Tongue (tissue), 2 donors: ENCODE measurements around the gene LHFPL6. TPM values are rescaled to one million over a fixed set of nuclear protein-coding genes. Genes with fewer than 3 reads are reported as not detected.

ENCODE experiments used
- DNase-seq: peaks from one replicate; pipeline ENCODE4 v3.0.0-alpha.2; 2015
- total RNA-seq: library from RNA; depleted of rRNA; stranded (reverse); fragments of >200 nt; gene quantifications from one replicate; pipeline ENCODE4 v1.2.3, GENCODE V29; 2014

LHFPL6 gene
- total RNA-seq, 1 donor from 2014 or later = 65.6 TPM

GRCh38 chr13:39590466-39591036 is 12.4 kb downstream of the LHFPL6 start:
- DNase-seq = no peak

DNA sequence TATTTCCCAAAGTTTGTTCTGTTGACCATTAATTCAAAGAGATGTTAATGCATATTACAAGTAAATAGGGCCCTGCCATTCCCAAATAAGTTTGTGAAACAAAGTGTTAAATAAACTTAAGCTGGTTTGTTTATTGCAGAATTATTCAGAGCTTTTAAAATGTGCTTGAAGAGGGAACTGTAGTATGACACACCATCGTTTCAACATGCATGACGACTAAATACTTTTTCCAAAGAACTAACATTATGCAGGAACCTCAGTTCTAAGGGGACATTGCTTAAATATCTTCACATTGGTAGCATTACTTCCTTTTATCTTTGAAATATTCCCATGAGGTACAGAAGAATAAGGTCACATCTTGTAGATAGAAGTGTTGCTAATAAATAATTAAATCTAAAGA is 14.6 kb downstream of the LHFPL6 start:
- DNase-seq = no peak

DNA sequence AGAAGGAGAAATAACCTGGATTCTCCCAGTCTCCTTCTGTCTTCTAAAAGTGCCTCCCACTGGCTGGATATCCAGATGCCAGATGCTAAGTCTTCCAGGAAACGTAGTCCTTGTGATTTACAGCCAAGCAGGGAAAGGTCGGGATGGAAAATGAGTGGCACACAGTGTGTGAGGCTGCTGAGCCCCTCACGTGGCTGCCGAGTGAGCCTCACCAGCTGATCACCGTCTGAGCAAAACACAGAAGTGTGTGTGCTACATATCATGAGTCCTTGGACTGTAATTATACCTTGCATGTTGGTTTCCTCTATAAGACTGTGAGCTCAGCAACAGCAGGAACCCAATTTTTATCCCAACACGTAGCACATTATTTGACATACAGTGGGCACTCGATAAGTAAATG is 15.1 kb downstream of the LHFPL6 start:
- DNase-seq = no peak

DNA sequence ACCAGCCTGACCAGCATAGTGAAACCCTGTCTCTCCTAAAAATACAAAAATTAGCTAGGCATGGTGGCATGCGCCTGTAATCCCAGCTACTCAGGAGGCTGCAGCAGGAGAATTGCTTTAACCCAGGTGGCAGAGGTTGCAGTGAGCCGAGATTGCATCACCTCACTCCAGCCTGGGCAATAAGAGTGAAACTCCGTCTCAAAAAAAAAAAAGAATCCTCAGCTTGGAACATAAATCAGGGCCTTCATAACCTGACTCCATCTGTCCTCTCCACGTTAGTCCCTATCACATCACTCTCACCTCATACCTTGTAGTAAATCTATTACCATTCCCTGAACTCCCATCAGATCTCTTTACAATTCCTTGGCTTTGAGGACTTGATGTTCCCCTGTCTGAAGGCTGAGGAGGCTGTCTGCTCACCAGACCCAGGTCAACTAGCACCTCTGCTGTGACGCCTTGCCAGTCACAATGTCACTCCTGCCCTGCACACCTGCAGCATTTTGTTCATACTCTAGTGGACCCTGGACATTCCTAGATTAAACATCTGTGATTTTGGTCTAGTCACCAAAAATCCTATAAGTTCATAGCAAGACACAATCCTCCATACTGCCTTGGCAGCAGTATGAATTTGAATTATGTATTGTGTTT is 15.9 kb downstream of the LHFPL6 start:
- DNase-seq = no peak

DNA sequence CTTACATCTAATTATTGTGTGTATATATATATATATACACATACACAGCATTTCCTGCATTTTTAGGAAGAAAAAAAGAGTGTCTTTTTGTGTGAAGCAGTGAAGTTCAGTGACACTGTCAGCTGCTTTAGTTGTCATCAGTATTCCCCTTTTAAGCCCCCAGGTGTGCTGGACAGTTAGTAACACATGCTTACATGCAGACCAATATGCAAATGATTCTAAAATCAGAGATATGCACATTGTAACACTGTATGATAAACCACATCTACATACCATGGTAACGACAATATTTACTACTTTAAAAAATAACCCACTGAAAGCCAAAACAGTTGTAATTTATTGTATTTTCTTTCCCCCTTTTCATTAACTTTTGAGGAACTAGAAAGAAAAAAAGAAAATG is 16.8 kb downstream of the LHFPL6 start:
- no peak for DNase-seq

DNA sequence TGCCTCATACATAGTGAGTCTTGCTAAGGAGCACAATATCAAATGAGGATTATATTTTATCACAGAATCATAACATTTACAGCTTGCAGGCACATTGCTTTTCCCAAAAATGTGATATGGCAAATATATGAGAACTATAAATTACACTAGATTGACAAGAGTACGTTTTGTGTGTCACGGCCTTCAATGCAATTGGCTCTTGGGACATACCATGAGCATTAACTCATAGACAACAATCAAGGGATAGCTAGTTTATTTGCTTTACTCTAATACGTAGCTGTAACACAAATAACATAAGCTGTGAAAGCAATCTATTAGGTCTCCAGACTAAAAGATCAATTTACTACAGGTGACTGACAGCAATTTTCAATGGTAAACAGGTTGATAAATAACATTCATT is 17.8 kb downstream of the LHFPL6 start:
- DNase-seq = no peak

- DNase-seq = no peak
Measured at GRCh38 chr13:39580881-39581575, 22.0 kb downstream of the LHFPL6 start.

DNA sequence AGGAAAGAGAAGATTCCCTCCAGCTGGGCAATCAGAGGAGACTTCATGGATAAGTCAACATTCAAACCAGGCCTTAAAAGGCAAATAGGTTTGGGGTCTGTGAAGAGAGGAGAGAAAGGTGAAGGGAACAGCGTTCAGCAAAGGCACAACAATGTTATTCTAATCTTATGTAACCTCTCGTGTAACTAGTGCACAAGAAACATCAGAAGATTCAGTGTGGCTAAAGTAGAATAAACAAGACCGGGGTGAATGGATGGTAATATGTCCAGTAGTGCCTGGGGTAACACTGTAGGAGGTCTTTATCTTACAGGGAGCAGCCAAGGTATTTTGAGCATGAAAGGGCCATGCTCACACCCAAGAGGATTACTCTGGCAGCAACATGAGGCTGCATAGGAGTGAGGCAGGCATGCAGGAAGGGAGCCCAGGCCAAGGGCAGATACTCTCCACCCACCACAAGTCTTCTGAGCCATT is 24.1 kb downstream of the LHFPL6 start:
- DNase-seq = no peak

GRCh38 chr13:39577838-39578491 is 25.0 kb downstream of the LHFPL6 start:
- DNase-seq = peak; percentile 64

- DNase-seq = no peak
Measured at GRCh38 chr13:39577203-39577602, 25.8 kb downstream of the LHFPL6 start.

GRCh38 chr13:39575641-39576238 is 27.3 kb downstream of the LHFPL6 start:
- peak; percentile 62 for DNase-seq

- no peak for DNase-seq
Measured at GRCh38 chr13:39571502-39572092, 31.4 kb downstream of the LHFPL6 start.

GRCh38 chr13:39567569-39567968 is 35.4 kb downstream of the LHFPL6 start:
- DNase-seq = no peak

DNA sequence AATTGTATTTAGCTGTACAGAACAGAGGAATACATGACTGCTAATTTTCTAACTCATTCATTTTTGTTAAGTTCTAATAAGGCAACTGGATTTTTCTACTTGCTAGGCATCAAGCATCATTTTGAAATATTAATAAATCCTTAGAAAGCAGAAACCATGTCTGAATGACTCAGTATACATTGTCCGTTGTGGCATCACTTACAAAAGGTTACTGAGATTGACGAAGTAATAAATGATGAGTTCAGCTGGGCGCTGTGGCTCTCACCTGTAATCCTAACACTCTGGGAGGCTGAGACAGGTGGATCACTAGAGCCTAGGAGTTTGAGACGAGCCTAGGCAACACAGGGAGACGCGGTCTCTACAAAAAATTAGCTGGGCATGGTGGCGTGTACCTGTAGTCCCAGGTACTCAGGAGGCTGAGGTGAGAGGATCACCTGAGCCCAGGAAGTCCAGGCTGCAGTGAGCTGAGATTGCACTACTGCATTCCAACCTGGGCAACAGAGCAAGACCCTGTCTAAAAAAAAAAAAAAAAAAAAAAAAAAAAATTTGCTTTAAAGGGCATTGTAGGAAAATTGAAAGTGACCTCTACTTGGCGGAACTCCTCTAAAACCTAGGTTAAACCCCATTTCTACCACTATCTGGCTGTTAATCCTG is 36.6 kb downstream of the LHFPL6 start:
- DNase-seq = no peak

- no peak for DNase-seq
Measured at GRCh38 chr13:39565036-39565949, 37.7 kb downstream of the LHFPL6 start.

DNA sequence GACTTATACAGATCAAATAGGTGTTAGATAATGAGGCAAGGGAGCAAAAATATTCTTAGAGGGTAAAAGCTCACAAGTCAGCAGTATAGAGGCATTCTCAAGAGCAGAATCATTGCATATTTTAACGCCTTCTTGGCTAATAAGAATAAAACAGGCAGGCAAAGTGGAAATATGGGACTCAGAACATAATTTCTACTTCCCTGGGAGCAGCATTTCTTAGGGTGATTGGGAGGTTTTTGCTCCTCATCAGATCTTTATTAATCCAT is 39.6 kb downstream of the LHFPL6 start:
- DNase-seq = no peak

DNA sequence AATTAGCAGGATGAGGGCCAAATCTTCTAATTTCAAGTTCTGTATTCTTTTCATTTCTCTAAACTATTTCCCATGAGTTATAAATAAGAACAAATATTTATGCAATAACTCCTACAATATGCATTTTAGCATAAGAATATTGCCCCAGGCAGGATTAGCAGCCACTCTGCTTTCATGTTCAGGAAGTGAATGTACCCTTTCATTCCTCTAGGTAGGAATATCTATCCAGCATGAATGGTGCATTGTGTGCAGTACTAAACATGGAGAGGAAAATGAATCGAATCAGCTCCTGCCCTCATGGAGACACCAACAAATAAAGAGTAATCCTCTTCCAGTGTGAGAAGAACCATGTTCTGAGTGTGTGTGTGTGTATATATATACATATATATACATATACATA is 41.0 kb downstream of the LHFPL6 start:
- DNase-seq = no peak

DNA sequence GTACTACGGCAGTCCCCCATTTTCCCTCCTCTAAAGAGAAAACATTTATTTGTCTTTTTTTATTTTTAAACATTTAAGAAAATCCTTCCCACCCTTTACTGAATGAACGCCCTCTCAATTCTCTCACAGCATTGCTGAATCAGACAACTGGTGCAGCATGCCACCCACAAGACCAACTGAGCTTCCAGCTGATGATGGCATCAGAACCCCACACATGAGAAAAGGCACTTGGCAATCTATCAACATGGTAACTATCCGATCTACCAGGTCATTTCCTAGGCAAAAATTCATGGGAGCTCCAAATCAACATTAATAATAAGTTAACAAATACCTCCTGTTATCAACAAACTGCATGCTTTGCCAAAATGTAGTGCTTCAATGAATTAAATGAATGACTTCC is 43.1 kb downstream of the LHFPL6 start:
- no peak for DNase-seq

- DNase-seq = peak; percentile 50
Measured at GRCh38 chr13:39557285-39557955, 45.6 kb downstream of the LHFPL6 start.

GRCh38 chr13:39556866-39557265 is 46.1 kb downstream of the LHFPL6 start:
- peak; percentile 24 for DNase-seq
